ENCODE measurements around the gene VPS18.

VPS18 gene

DNA sequence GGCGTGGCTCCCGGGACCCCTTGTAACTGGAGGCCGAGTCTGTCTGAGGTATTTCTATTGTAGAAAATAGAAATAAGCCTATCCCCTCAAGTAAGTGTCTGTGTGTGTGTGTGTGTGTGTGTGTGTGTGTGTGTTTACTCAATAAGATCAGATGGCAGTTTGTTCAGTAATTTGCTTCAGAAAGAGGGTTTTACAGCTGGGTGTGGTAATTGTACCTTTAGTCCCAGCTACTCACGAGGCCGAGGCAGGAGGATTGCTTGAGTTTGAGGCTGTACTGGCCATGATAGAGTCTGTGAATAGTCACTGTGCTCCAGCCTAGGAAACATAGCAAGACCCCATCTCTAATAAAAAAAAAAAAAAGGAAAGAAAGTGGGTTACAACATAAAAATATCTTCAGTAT is 41.7 kb upstream of the VPS18 start:
- Histone ChIP-seq H3K27ac (ENCODE audit: low read length) (no peak overlapping the region), H4K20me1 (ENCODE audit: insufficient read depth, low read length) (no peaks in the 10 kb centered on the region), H3K4me1 (ENCODE audit: low read length) (peaks cover 11% of the 10 kb centered on the region), H3K9me3 (ENCODE audit: insufficient read depth, low read length) (no peaks in the 10 kb centered on the region), H3K9ac (ENCODE audit: low read length) (no peak overlapping the region), H3K4me2 (ENCODE audit: low read length) (no peak overlapping the region), H3K4me3 (ENCODE audit: low read length) (no peak overlapping the region), H2AFZ (ENCODE audit: low read depth, low read length) (no peak overlapping the region), H3K36me3 (replicated peaks; ENCODE audit: low read depth, low read length) (no peaks in the 10 kb centered on the region), H3K79me2 (ENCODE audit: low read length) (no peaks in the 10 kb centered on the region), H3K27me3 (ENCODE audit: low read depth, low read length) (no peaks in the 10 kb centered on the region)
- no peak for TF ChIP-seq CTCF (IDR thresholded peaks at IDR 0.05; ENCODE audit: low read depth, low read length)
- no peak for TF ChIP-seq EZH2phosphoT487 (IDR thresholded peaks at IDR 0.05; ENCODE audit: low read depth)

DNA sequence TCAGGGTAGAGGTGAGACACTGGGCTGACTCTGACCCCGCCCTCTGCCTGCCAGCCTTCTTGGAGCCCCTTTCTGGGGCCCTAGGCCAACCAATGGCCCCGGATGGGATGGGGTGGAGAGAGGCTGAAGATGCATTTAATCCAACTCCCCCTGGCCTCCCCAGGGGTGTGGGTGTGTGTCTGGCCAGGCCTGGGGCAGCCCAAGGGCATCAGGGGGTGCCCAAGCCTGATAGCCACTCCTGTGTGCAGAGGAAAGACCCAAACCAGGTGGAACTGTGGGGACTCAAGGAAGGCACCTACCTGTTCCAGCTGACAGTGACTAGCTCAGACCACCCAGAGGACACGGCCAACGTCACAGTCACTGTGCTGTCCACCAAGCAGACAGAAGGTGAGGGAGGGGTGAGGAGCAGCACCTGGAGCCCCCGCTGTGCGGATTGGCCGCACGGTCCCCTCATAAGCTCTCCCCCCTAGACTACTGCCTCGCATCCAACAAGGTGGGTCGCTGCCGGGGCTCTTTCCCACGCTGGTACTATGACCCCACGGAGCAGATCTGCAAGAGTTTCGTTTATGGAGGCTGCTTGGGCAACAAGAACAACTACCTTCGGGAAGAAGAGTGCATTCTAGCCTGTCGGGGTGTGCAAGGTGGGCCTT is 40.9 kb upstream of the VPS18 start:
- no peaks in the 10 kb centered on the region for H3K27me3 ChIP-seq (ENCODE audit: low read depth, low read length)
- peaks cover 13% of the 10 kb centered on the region for H3K4me1 ChIP-seq (ENCODE audit: low read length)
- TF ChIP-seq EZH2phosphoT487 (IDR thresholded peaks at IDR 0.05; ENCODE audit: low read depth): no peak
- no peak for TF ChIP-seq CTCF (IDR thresholded peaks at IDR 0.05; ENCODE audit: low read depth, low read length)
- H3K4me3 ChIP-seq (ENCODE audit: low read length): no peak overlapping the region
- no peak overlapping the region for H2AFZ ChIP-seq (ENCODE audit: low read depth, low read length)
- H3K9me3 ChIP-seq (ENCODE audit: insufficient read depth, low read length): no peaks in the 10 kb centered on the region
- H3K27ac ChIP-seq (ENCODE audit: low read length): no peak overlapping the region
- no peak overlapping the region for H3K4me2 ChIP-seq (ENCODE audit: low read length)
- no peaks in the 10 kb centered on the region for H4K20me1 ChIP-seq (ENCODE audit: insufficient read depth, low read length)
- no peak overlapping the region for H3K9ac ChIP-seq (ENCODE audit: low read length)
- no peaks in the 10 kb centered on the region for H3K36me3 ChIP-seq (replicated peaks; ENCODE audit: low read depth, low read length)
- H3K79me2 ChIP-seq (ENCODE audit: low read length): no peaks in the 10 kb centered on the region

DNA sequence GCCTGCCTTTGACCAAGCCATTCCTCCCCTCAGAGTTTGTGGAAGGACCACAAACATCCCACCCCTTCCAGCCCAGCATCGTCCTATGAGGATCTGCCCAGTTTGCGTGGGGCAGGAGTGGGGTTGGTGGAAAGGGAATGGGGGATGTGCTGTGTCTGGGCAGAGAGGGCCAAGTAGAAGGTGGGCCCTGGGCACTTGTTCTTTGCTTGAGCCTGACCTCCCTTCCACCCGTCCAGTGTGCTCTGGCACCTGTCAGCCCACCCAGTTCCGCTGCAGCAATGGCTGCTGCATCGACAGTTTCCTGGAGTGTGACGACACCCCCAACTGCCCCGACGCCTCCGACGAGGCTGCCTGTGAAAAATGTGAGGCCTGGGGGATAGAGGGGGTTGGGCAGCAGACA is 40.1 kb upstream of the VPS18 start:
- Histone ChIP-seq H4K20me1 (ENCODE audit: insufficient read depth, low read length) (no peaks in the 10 kb centered on the region), H3K9me3 (ENCODE audit: insufficient read depth, low read length) (no peaks in the 10 kb centered on the region), H3K4me2 (ENCODE audit: low read length) (no peak overlapping the region), H3K27ac (ENCODE audit: low read length) (no peak overlapping the region), H3K9ac (ENCODE audit: low read length) (no peak overlapping the region), H3K36me3 (replicated peaks; ENCODE audit: low read depth, low read length) (no peaks in the 10 kb centered on the region), H3K27me3 (ENCODE audit: low read depth, low read length) (no peaks in the 10 kb centered on the region), H3K4me1 (ENCODE audit: low read length) (peaks cover 16% of the 10 kb centered on the region), H3K4me3 (ENCODE audit: low read length) (no peak overlapping the region), H3K79me2 (ENCODE audit: low read length) (no peaks in the 10 kb centered on the region), H2AFZ (ENCODE audit: low read depth, low read length) (no peak overlapping the region)
- TF ChIP-seq EZH2phosphoT487 (IDR thresholded peaks at IDR 0.05; ENCODE audit: low read depth) (no peak), CTCF (IDR thresholded peaks at IDR 0.05; ENCODE audit: low read depth, low read length) (no peak)

- Histone ChIP-seq H2AFZ (ENCODE audit: low read depth, low read length) (no peak overlapping the region), H3K27me3 (ENCODE audit: low read depth, low read length) (no peaks in the 10 kb centered on the region), H3K4me3 (ENCODE audit: low read length) (no peak overlapping the region), H4K20me1 (ENCODE audit: insufficient read depth, low read length) (no peaks in the 10 kb centered on the region), H3K27ac (ENCODE audit: low read length) (no peak overlapping the region), H3K4me2 (ENCODE audit: low read length) (no peak overlapping the region), H3K9me3 (ENCODE audit: insufficient read depth, low read length) (no peaks in the 10 kb centered on the region), H3K9ac (ENCODE audit: low read length) (no peak overlapping the region), H3K36me3 (replicated peaks; ENCODE audit: low read depth, low read length) (no peaks in the 10 kb centered on the region), H3K79me2 (ENCODE audit: low read length) (no peaks in the 10 kb centered on the region), H3K4me1 (ENCODE audit: low read length) (peaks cover 21% of the 10 kb centered on the region)
- TF ChIP-seq CTCF (IDR thresholded peaks at IDR 0.05; ENCODE audit: low read depth, low read length): no peak
- TF ChIP-seq EZH2phosphoT487 (IDR thresholded peaks at IDR 0.05; ENCODE audit: low read depth): no peak
Observed at GRCh38 chr15:40855706-40856234, 38.5 kb upstream of the VPS18 start.

Measured in OCI-LY3 (cell line).